ENCODE data around the gene XCL1. TPM values are rescaled to one million over a fixed set of nuclear protein-coding genes. Genes with fewer than 3 reads are reported as not detected.
"Not testable (repeated sequence)": the region's sequence is repeated elsewhere in the genome, so short reads cannot be mapped to it uniquely, and the experiment has no call there.

Gene XCL1
- total and polyA plus RNA-seq, 10 donors: 0.51 to 3.6 (median 1.4) TPM

DNA sequence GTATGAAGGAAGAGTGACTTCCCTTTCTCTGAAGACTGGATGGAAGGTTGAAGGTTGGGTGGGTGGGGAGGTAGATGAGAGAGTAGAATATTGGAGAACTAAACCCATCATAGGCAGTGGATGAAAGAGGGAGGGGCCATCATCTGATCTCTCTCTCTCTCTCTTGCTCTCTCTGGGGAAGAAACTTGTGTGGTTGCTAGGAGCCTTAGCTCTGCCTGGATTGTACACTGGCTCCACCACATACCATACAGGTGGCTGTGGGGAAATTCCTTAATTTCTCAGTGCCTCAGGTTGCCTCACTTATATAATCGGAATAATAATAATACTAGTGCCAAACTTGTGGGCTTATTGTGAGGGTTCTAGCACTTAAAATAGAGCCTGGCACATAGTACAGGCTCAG is 9.5 kb downstream of the XCL1 start:
- intact Hi-C loops (cut with DNase I; ENCODE audit: low total_unique reads): no loop called here
- H3K27me3 ChIP-seq (replicated peaks in 1 of 7): no peaks in the 10 kb centered on the region
- H3K4me3 ChIP-seq: no peak overlapping the region
- no peak overlapping the region for H3K27ac ChIP-seq
- DNase-seq: no peak
- 34 to 100% (median 97%) methylated on average over 1 of the region's 1 CpG for WGBS, 5 donors
- H3K9me3 ChIP-seq: peaks cover 0 to 6% (median 0%) of the 10 kb centered on the region in 8 donors
- H3K4me1 ChIP-seq: no peaks in the 10 kb centered on the region
- H3K36me3 ChIP-seq: no peaks in the 10 kb centered on the region
- TF ChIP-seq CTCF (IDR thresholded peaks at IDR 0.05 in 8 of 11, conservative IDR thresholded peaks at IDR 0.05 in 3 of 11): no peak

- 78 to 91% (median 88%) methylated on average over 2 of the region's 2 CpGs for WGBS, 5 donors
- H3K9me3 ChIP-seq: peaks cover 0 to 6% (median 0%) of the 10 kb centered on the region in 8 donors
- no peaks in the 10 kb centered on the region for H3K27me3 ChIP-seq (replicated peaks in 1 of 7)
- no peak overlapping the region for H3K27ac ChIP-seq
- intact Hi-C loops (cut with DNase I; ENCODE audit: low total_unique reads): no loop called here
- no peak for DNase-seq
- no peaks in the 10 kb centered on the region for H3K4me1 ChIP-seq
- H3K36me3 ChIP-seq: no peaks in the 10 kb centered on the region
- H3K4me3 ChIP-seq: no peak overlapping the region
- no peak for TF ChIP-seq CTCF (IDR thresholded peaks at IDR 0.05 in 8 of 11, conservative IDR thresholded peaks at IDR 0.05 in 3 of 11)
- TF ChIP-seq POLR2A (IDR thresholded peaks at IDR 0.05): no peak
- no peak for TF ChIP-seq POLR2AphosphoS5 (IDR thresholded peaks at IDR 0.05)
Measured at GRCh38 chr1:168589167-168589566, 12.8 kb downstream of the XCL1 start.

GRCh38 chr1:168591066-168591465 is 14.7 kb downstream of the XCL1 start:
- Histone ChIP-seq H3K4me3 (no peak overlapping the region), H3K9me3 (peaks cover 0 to 13% (median 0%) of the 10 kb centered on the region in 8 donors), H3K27me3 (replicated peaks in 1 of 7) (no peaks in the 10 kb centered on the region), H3K4me1 (no peaks in the 10 kb centered on the region), H3K36me3 (no peaks in the 10 kb centered on the region), H3K27ac (no peak overlapping the region)
- intact Hi-C loops (cut with DNase I; ENCODE audit: low total_unique reads): no loop called here
- WGBS, 5 donors: 92 to 97% (median 94%) methylated on average over 5 of the region's 5 CpGs
- TF ChIP-seq POLR2AphosphoS5 (IDR thresholded peaks at IDR 0.05): no peak
- TF ChIP-seq POLR2A (IDR thresholded peaks at IDR 0.05): no peak
- no peak for TF ChIP-seq CTCF (IDR thresholded peaks at IDR 0.05 in 8 of 11, conservative IDR thresholded peaks at IDR 0.05 in 3 of 11)
- no peak for DNase-seq

GRCh38 chr1:168591641-168592250 is 15.3 kb downstream of the XCL1 start:
- intact Hi-C loops (cut with DNase I; ENCODE audit: low total_unique reads): no loop called here
- Histone ChIP-seq H3K9me3 (peaks cover 0 to 15% (median 1%) of the 10 kb centered on the region in 8 donors), H3K27me3 (replicated peaks in 1 of 7) (no peaks in the 10 kb centered on the region), H3K4me3 (no peak overlapping the region), H3K4me1 (no peaks in the 10 kb centered on the region), H3K36me3 (no peaks in the 10 kb centered on the region), H3K27ac (no peak overlapping the region)
- TF ChIP-seq POLR2AphosphoS5 (IDR thresholded peaks at IDR 0.05) (no peak), POLR2A (IDR thresholded peaks at IDR 0.05) (no peak), CTCF (IDR thresholded peaks at IDR 0.05 in 8 of 11, conservative IDR thresholded peaks at IDR 0.05 in 3 of 11) (no peak)
- WGBS, 5 donors: 61 to 77% (median 70%) methylated on average over 2 of the region's 2 CpGs
- no peak for DNase-seq

DNA sequence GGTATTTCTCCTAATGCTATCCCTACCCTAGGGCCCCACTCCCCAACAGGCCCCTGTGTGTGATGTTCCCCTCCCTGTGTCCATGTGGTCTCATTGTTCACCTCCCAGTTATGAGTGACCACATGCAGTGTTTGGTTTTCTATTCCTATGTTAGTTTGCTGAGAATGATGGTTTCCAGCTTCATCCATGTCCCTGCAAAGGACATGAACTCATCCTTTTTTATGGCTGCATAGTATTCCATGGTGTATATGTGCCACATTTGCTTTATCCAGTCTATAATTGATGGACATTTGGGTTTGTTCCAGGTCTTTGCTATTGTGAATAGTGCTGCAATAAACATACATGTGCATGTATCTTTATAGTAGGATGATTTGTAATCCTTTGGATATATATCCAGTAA is 19.0 kb downstream of the XCL1 start:
- H3K4me3 ChIP-seq; H3K4me1 ChIP-seq; intact Hi-C loops (cut with DNase I; ENCODE audit: low total_unique reads); H3K27ac ChIP-seq; DNase-seq; H3K36me3 ChIP-seq; H3K27me3 ChIP-seq (replicated peaks in 1 of 7): not testable (repeated sequence)
- peaks cover 0 to 10% (median 2%) of the 10 kb centered on the region in 8 donors for H3K9me3 ChIP-seq
